ENCODE measurements around the gene MAFG.
"Not testable (repeated sequence)": the region's sequence is repeated elsewhere in the genome, so short reads cannot be mapped to it uniquely, and the experiment has no call there.

The MAFG gene

DNA sequence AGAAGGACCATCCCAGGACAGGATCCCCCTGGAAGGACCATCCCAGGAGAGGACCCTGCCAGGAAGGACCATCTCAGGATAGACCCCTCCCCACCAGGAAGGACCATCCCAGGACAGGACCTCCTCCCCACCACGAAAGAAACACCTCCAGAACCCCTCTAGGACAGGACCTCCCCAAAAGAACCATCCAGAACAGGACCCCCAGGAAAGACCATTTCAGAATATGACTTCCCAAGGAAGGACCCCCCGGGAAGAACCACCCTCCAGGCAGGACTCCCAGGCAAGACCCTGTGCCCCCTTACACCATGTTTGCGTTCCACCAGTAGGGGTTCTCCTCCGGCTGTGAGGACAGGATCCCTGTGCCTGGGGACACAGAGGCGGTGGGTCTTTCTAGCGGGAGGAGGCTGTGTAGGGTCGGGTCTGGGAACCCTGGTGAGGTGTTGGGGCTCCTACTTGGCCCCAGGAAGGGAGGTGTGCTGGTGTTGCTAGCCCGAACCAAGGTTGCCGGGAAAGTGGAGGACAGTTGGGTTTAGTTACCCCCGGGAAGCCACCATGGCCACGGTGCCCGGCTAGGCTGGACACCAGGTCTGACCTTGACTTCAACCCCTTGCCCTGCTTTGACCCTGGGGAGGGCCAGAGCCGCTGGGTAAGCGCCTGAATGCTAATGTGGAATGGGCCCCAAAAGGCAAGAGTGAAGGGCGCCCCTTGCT lies 31.3 kb upstream of the MAFG start:
- no peak overlapping the region for H3K27ac ChIP-seq
- DNase-seq (ENCODE audit: low read depth, low spot score), result no peak

DNA sequence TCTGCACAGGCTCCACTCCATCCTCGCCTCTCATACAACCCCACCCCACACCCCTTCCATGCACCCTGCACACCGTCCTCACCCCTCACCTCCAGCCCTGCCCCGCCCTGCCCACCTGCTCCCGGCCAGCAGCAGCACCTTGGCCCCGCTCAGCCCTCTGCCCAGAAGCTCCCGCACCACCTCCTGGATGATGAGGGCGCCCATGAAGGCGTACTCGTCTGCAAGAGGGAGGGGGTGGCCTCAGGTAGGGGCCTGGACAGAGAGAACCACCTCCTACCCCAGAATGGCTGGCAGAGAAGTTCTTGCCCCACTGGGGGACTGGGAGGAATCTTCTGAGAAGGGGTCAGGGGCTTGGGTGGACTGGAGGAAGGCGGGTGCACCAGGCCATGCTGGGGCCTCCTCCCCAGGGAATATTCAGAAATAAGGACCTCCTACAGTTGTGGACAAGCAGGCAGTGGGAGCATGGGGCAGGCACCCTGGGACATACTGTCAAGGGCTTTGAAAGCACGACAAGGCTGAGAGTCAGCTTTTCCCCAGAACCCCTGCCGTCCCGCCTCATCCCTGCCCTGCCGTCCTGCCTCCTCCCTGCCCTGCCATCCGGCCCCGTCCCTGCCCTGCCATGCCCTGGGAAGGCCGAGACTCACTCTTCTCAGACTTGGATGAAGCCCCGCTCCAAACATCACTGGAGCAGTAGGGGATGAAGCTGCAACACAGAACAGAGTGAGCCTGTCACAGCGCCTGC lies 30.3 kb upstream of the MAFG start:
- H3K27ac ChIP-seq, result no peak overlapping the region
- no peak for DNase-seq (ENCODE audit: low read depth, low spot score)

DNA sequence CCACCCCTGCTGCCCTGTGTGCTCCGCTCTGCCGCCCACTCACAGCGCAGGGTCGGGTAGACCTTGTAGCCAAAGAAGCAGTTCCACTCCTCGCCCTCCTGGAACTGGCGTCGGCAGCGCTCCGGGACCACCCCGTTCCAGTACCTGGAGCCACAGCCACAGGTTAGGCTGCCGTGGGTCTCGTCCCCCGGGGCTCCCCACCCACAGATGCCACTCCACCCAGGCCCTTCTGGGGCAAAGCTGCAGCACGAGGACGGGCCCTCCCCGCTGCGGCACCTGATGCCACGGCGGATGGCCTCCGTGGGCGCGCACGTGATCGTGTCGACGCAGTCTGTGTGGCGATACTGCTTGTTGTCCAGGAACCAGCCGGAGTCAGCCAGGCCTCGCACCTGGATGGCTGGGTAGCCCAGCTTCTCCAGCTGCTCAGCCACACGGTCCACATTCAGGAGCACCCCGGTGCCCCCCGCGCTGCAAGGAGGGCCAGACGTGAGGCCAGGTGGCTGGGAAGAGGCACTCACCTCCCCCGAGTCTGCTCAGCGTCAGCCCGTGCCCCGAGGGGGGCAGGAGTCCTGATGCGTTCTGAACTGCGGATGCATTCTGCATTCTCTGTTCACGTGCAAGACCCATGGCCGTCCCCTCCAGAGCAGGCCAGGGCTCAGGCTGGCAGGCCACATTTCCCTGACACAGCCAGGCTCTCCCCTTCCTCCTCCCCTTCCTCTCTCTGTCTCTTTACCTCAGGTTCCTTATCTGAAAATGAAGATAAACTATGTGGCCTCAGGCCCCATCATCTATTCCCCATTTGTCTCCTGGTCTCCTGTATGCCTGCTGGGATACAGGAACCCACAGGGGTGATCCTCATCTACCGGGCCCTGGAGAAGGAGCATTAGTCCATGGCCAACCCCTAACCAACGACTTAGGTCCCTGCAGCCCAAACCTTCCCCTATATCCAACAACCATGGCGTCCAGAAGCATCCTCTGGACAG lies 29.4 kb upstream of the MAFG start:
- DNase-seq (ENCODE audit: low read depth, low spot score), result no peak
- no peak overlapping the region for H3K27ac ChIP-seq

DNA sequence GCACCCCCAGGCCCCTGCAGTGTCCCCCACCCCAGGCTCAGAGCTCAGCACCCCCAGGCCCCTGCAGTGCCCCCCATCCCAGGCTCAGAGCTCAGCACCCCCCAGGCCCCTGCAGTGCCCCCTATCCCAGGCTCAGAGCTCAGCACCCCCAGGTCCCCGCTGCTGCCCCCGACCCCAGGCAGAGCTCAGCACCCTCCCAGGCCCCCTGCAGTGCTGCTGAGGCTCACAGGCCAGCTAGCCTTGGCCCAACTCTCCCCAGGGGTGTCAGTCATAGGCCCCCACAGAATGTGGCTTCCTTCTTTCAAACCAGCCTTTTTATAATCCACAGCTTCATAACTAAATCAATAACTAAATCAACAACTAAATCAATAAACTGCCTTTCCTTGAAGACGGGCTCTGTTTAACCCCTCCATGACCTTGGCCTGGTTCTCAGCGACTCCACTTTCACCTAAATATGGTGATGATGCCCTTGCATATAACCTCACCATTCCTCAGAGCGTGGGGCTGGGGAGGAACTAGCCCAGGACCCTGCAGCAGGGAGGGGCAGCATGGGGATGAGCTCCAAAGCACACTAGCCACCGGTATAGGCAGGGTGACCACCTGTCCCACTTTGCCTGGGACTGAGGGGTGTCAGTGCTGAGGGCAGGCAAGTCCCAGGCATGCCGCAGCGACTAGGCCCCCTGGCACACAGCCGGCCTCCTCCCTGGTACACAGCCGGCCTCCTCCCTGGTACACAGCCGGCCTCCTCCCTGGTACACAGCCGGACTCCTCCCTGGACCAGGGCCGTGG lies 28.4 kb upstream of the MAFG start:
- DNase-seq (ENCODE audit: low read depth, low spot score), result no peak
- no peak overlapping the region for H3K27ac ChIP-seq

DNA sequence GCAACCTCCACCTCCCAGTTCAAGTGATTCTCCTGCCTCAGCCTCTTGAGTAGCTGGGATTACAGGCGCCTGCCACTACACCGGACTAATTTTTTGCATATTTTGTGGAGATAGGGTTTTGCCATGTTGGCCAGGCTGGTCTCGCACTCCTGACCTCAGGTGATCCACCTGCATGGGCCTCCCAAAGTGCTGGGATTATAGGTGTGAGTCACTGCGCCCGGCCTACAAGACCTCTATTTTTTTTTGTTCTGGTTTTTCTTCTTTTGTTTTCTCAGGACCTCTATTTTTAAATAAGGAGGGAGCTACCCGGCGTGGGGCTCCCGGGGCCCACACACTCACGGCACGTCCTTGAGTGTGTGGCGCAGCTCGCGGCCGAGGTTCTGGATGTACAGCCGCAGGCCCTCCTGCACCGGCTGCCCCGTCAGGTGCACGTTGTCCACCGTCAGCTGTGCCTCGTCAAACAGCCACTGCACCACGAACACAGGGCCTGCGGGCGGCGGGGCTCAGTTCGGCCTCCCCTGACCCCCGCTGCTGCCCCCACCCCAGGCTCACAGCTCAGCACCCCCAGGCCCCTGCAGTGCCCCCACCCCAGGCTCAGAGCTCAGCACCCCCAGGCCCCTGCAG lies 27.6 kb upstream of the MAFG start:
- no peak overlapping the region for H3K27ac ChIP-seq
- DNase-seq (ENCODE audit: low read depth, low spot score), result no peak

DNA sequence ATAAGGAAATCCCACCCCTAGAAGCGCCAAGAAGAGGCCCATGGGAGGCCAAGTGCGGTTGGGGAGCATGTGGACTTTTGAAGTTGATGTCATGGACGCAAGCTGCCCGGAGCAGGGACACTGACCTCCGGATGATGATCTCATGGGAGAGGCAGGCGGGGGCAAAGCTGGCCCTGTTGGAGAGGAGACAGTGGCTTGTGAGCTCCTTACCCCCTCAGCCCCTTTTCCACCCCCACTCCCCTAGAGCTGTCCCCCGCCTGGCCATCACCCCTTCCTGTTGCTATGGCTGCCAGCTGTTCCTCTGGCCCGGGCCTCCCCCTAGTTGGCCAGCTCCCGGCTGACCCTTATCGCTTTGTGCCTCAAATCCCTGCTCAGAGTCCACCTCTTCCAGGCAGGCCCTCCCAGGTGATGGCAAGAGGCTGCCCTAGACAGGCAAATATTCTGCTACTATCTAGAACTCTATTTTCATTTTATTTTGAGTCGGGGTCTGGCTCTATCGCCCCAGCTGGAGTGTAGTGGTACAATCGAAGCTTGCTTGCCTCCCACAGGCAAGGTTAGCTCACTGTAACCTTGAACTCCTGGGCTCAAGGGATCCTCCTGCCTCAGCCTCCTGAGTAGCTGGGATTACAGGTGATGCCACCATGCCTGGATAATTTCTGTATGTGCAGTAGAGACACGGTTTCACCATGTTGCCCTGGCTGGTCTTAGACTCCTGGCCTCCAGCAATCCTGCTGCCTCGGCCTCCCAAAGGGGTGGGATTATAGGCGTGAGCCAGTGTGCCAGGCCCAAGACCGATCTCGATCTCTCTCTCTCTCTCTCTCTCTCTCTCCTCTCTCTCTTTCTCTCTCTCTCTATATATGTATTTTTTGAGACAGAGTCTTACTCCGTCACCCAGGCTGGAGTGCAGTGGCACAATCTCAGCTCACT lies 26.9 kb upstream of the MAFG start:
- H3K27ac ChIP-seq, result no peak overlapping the region

DNA sequence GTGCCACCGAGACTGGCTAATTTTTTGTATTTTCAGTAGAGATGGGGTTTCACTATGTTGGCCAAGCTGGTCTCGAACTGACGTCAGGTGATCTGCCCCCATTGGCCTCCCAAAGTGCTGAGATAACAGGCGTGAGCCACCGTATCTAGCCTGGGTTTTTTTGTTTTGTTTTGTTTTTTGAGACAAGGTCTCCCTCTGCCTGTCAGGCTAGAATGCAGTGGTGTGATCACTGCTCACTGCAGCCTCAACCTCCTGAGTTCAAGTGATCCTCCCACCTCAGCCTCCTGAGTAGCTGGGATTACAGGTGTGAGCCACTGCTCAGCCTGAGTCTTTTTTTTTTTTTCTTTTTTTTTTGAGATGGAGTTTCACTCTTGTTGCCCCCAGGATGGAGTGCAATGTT lies 25.9 kb upstream of the MAFG start:
- not testable (repeated sequence) for DNase-seq (ENCODE audit: low read depth, low spot score); H3K27ac ChIP-seq

More for the DNA sequence above, 26.9 kb upstream of the MAFG start:
- no peak for DNase-seq (ENCODE audit: low read depth, low spot score)

DNA sequence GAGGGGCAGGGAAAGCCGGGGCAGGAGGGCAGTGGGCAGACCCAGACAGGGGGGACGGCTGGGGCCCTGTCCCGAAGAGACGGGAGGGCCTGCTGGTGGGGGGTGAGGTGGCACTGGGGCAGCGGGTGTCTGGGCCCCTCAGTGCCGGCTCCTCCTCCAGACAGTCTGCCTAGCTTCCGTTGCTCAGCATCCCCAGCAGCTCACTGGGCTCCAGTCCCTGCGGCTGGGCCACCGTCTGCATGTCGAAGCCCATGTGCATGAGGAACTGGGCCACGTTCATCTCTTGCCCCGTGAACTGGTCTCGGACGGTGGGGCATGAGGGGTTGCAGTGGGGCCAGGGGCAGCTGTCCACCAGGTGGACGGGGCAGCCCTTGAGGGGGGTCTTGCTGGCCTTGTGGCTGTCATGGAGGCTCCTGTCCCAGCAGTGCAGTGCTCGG lies 25.3 kb upstream of the MAFG start:
- no peak for DNase-seq (ENCODE audit: low read depth, low spot score)
- H3K27ac ChIP-seq, result no peak overlapping the region

DNA sequence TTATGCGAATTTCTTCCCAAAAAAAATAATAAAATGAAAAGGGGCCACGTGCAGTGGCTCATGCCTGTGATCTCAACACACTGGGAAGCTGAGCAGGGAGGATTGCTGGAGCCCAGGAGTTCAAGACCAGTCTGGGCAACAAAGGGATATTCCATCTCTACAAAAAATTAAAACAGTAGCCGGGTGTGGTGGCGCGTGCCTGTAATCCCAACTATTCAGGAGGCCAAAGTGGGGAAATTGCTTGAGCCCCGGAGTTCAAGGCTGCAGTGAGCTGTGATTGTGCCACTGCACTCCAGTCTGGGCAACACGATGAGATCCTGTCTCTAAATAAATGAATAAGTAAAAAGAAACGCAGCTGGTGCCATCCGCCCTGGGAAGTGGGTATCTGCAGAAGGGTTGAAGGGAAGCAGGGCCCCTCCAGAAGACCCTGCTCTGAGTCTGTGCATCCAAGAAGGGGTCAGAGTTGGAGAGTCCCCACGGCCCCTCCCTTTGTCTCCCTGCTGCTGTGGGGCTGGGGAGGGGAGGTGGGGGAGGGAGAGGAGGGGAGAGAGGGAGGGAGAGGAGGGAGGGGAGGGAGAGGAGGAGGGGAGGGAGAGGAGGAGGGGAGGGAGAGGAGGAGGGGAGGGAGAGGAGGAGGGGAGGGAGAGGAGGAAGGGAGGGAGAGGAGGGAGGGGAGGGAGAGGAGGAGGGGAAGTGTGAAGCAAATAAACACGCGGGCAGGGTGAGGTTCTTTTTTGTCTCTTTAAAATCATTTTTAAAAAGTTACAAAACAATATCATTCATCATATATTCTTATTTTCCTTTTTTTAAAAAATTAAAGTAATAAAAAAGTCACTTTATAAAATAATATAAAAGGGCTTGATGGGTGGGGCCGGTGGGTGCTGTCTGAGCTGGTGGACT lies 24.5 kb upstream of the MAFG start:
- H3K27ac ChIP-seq, result no peak overlapping the region
- no peak for DNase-seq (ENCODE audit: low read depth, low spot score)

DNA sequence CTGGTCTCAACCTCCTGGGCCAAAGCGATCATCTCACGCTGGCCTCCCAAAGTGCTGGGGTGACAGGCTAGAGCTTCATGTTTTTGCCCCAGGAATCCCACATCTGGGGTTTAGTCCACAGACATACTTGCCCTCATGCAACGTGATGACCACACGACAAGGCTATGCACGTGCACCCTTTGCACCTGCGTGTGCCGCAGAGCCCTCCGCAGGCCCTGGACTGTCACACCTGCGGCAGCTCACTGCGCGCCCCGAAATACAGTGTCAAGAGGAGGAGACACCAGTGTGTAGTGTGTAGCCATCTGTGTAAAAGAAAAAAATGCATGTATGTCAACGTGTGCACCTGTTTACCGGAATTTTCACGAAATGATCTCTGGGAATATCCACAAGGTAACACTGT lies 23.0 kb upstream of the MAFG start:
- DNase-seq (ENCODE audit: low read depth, low spot score), result no peak
- H3K27ac ChIP-seq, result no peak overlapping the region

DNA sequence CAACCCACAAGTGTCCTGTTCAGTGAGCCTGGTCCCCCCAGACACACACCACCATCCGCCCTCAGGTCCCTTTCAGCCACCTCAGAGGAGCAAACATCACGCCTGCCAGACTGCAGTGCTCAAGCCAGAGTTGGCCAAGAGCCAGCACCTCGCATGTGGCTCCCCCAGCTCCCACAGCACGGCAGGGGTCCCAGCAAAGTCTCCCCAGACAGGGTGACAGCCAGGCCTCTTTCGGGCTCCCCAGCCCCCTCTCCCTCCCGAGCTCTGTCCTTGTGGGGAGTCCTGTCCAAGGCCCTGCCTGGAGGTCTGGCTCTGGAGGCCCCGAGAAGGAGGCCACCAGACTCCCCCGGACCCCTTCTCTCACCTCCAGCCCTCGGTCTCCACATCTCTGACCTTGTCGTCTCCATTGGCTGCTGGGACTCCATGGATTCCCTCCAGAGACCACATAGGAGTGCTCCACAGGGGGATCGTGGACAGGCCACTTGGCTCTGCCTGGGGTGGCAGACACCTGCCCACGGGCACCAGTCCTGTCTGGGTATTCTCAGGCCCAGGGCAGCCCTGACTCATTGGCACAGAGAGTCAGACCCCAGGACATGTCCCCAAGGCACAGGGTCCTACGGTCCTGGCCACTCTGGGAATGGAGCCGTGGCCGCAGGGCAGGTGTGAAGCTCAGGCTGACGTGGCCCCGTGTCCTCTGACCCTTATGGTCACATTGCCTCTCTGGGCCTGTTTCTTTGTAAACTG lies 21.3 kb upstream of the MAFG start:
- no peak for DNase-seq (ENCODE audit: low read depth, low spot score)

DNA sequence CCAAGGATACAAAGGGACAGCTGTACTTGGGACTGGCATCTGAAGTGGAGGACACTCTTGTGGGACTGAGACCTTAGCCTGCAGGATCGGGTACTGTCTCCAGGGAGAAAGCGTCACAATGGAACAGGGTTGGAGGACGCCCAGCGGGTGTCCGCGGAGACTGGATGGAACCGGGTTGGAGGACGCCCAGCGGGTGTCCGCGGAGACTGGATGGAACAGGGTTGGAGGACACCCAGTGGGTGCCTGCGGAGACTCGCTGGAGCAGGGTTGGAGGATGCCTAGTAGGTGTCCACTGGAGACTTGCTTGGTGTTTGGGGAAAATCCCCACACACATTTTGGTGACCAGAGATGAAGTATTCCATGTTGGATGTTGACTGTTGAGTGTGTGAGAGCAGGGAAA lies 19.7 kb upstream of the MAFG start, which contains the start of gene MYADML2:
Gene MYADML2, minus strand, starts transcription at position 45 of the 400 bp plus-strand sequence. CDS start 5,492 bp downstream, outside the sequence.
- no peak within 1 kb of the TSS for H3K27ac ChIP-seq
- DNase-seq (ENCODE audit: low read depth, low spot score), result no peak

More for the DNA sequence above, 21.3 kb upstream of the MAFG start:
- no peak overlapping the region for H3K27ac ChIP-seq

DNA sequence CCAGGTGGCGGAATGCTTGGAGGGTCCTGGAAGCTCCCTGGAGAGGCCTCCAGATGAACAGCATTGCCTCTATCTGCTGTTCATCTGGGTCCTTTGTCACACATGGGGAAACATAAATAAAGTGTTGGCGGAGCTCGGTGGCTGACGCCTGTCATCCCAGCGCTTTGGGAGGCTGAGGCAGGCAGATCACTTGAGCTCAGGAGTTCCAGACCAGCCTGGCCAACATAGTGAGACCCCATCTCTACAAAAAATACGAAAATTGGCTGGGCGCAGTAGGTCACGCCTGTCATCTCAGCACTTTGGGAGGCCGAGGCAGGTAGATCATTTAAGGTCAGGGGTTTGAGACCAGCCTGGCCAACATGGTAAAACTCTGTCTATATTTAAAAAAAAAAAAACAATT lies 17.3 kb upstream of the MAFG start:
- DNase-seq (ENCODE audit: low read depth, low spot score), result no peak
- no peak overlapping the region for H3K27ac ChIP-seq

DNA sequence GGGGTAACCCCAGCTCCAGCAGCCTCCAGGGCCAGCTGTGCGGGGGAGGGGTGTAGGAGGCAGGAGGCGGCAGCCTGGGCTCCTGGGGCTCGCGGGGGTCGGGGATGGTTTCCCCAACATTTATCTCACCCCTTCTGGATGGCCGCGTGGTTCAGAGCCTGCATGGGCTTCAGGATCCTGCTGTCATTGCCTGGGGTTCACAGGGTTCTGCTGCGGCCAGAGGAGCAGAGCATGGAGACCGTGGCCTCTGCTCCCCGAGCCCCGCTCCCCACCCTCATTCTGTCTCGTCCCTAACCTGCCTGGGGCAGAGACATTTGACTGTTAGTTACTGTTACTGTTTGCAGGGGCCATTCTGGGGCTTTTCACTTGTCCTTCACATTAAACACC lies 14.6 kb upstream of the MAFG start:
- no peak overlapping the region for H3K27ac ChIP-seq
- DNase-seq (ENCODE audit: low read depth, low spot score), result no peak

DNA sequence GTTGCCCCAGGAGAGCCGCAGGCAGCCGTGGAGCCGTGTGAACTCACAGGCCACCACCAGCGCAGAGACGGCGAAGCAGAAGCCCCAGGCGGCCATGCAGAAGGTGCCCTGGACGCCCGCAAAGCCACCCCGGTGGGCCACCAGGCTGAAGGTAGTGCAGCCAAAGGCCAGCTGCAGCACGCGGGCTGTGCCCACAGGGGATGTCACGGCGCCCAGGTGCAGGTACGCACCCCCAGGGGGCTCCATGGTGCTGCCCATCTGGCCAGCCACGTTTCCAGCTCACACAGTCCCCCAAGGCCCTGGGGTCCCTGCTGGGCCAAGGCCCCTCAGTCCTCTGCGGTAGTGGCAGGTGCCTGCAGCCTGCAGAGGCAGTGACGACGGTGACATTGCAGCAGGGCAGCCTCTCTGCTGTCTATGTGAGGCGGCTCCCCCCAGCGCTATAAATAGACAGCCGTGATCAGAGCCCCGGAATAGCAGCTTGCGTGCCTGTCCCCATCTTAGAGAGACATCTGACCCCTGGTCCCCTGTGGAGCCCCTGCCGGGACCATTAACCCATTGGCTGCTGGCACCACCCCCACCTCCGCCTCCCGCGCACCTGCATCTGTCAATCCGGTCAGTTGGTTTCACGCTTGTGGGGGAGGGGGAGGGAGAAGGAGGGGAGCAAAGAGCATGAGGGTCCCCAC lies 14.1 kb upstream of the MAFG start:
- no peak overlapping the region for H3K27ac ChIP-seq
- DNase-seq (ENCODE audit: low read depth, low spot score), result no peak

Data from epithelial cell of prostate (primary cell).